PC-9 (cell line): ENCODE results near the gene GCK. TPM values are rescaled to one million over a fixed set of nuclear protein-coding genes. Genes with fewer than 3 reads are reported as not detected.

ENCODE experiments used
- BruUV-seq: library from RNA; stranded (reverse); fragments of 400-500 nt; replicated peaks from 2 replicates; lab custom pipeline; 2021; lab: Mats Ljungman, UMichigan
- CTCF ChIA-PET: fragments of 300-600 bp; sonication (Branson Sonifier 250); formaldehyde crosslinking; loops from one replicate; lab custom pipeline; 2022; ENCODE audit warnings: antibody characterized with exemption; lab: Charles Lee
- POLR2A ChIA-PET: fragments of 300-600 bp; sonication (Branson Sonifier 250); formaldehyde crosslinking; loops from one replicate; lab custom pipeline; 2022; ENCODE audit warnings: antibody characterized with exemption; ENCODE audit not compliant: unreplicated experiment; lab: Charles Lee
- DNase-seq, 2 experiments: peaks; one replicate each; pipeline versions ENCODE4 v3.0.0 to v3.0.0-alpha.2; 2015 to 2022; ENCODE audit warnings: mixed read lengths in 1 of 2
- H2AFZ ChIP-seq: fragments of 200-600 bp; sonication (generic); 2 replicates; pipeline ENCODE4 v1.8.1; 2017; ENCODE audit warnings: antibody characterized with exemption
- H3F3A ChIP-seq: fragments of 200-600 bp; sonication (generic); 2 replicates; pipeline ENCODE4 v1.8.1; 2017; ENCODE audit warnings: antibody characterized with exemption, mild to moderate bottlenecking, low read depth; ENCODE audit not compliant: insufficient read depth
- H3K27ac ChIP-seq: fragments of 200-600 bp; sonication (generic); 2 replicates; pipeline ENCODE4 v1.6.1; 2016; ENCODE audit warnings: mixed run types
- H3K27me3 ChIP-seq: fragments of 200-600 bp; sonication (generic); 2 replicates; pipeline ENCODE4 v1.6.1; 2016; ENCODE audit warnings: low read depth, mixed run types; ENCODE audit not compliant: insufficient read depth
- H3K36me3 ChIP-seq: fragments of 200-600 bp; sonication (generic); 2 replicates; pipeline ENCODE4 v1.6.1; 2016; ENCODE audit warnings: low read depth, mixed run types
- H3K4me1 ChIP-seq: fragments of 200-600 bp; sonication (generic); replicated peaks from 2 replicates; pipeline ENCODE4 v1.6.1; 2016; ENCODE audit warnings: mixed run types; ENCODE audit not compliant: insufficient read depth
- H3K4me2 ChIP-seq: fragments of 200-600 bp; sonication (generic); 2 replicates; pipeline ENCODE4 v1.6.1; 2017; ENCODE audit warnings: mixed run types
- H3K4me3 ChIP-seq: fragments of 200-600 bp; sonication (generic); 2 replicates; pipeline ENCODE4 v1.6.1; 2016; ENCODE audit warnings: mixed run types
- H3K79me2 ChIP-seq: fragments of 200-600 bp; sonication (generic); 2 replicates; pipeline ENCODE4 v1.6.1; 2017; ENCODE audit warnings: low read depth, mixed run types
- H3K9me2 ChIP-seq: fragments of 200-600 bp; sonication (generic); 2 replicates; pipeline ENCODE4 v1.8.1; 2017; ENCODE audit warnings: mild to moderate bottlenecking; ENCODE audit not compliant: insufficient read depth
- H3K9me3 ChIP-seq: fragments of 200-600 bp; sonication (generic); 2 replicates; pipeline ENCODE4 v1.8.1; 2016; ENCODE audit warnings: low read depth; ENCODE audit not compliant: insufficient read depth
- H4K20me1 ChIP-seq: fragments of 200-600 bp; sonication (generic); 2 replicates; pipeline ENCODE4 v1.8.1; 2017; ENCODE audit not compliant: insufficient read depth
- CTCF ChIP-seq: fragments of 200-600 bp; sonication (generic); conservative IDR thresholded peaks from 2 replicates; pipeline ENCODE4 v1.6.1; 2017; ENCODE audit warnings: mixed run types, antibody characterized with exemption, mild to moderate bottlenecking, moderate library complexity
- EZH2 ChIP-seq: fragments of 200-600 bp; sonication (generic); IDR thresholded peaks from 2 replicates; pipeline ENCODE4 v1.8.0; 2017; ENCODE audit warnings: antibody characterized with exemption, low read depth
- intact Hi-C: fragments of 100-400 bp; cut with micrococcal nuclease; formaldehyde crosslinking; loops from one replicate; pipeline ENCODE4 v1.10.0; 2022; ENCODE audit not compliant: unreplicated experiment
- total RNA-seq: library from RNA; stranded (reverse); gene quantifications from 2 replicates; pipeline ENCODE4 v1.2.3, GENCODE V29; 2021

GCK gene
- total RNA-seq, 1 experiment from 2014 or later: not detected

GRCh38 chr7:44143646-44144250 lies 45.5 kb downstream of the GCK start:
- Histone ChIP-seq H3K4me1 (no peaks in the 10 kb centered on the region), H4K20me1 (no peaks in the 10 kb centered on the region), H3K79me2 (no peaks in the 10 kb centered on the region), H3K4me3 (no peak overlapping the region), H3F3A (peaks cover 5% of the 10 kb centered on the region; the same call in 1 of the 2 replicates), H3K9me3 (no peaks in the 10 kb centered on the region), H2AFZ (no peak overlapping the region), H3K36me3 (no peaks in the 10 kb centered on the region), H3K27ac (no peak overlapping the region), H3K27me3 (no peaks in the 10 kb centered on the region), H3K4me2 (no peak overlapping the region), H3K9me2 (no peaks in the 10 kb centered on the region)
- ChIA-PET CTCF (no interaction called here), POLR2A (no interaction called here)
- no peak for DNase-seq
- intact Hi-C loops: no loop called here
- BruUV-seq: no TSS peak
- TF ChIP-seq CTCF: no peak
- no peak for TF ChIP-seq EZH2

GRCh38 chr7:44142028-44142427 lies 47.2 kb downstream of the GCK start:
- H4K20me1 ChIP-seq: no peaks in the 10 kb centered on the region
- intact Hi-C loops: no loop called here
- no peaks in the 10 kb centered on the region for H3K4me1 ChIP-seq
- DNase-seq: no peak
- no peak for TF ChIP-seq EZH2
- no peak for TF ChIP-seq CTCF
- H3K9me3 ChIP-seq: no peaks in the 10 kb centered on the region
- BruUV-seq: no TSS peak
- no peak overlapping the region for H3K4me3 ChIP-seq
- H2AFZ ChIP-seq: no peak overlapping the region
- no peaks in the 10 kb centered on the region for H3K36me3 ChIP-seq
- no peaks in the 10 kb centered on the region for H3K9me2 ChIP-seq
- H3F3A ChIP-seq: peaks cover 5% of the 10 kb centered on the region; the same call in 1 of the 2 replicates
- H3K79me2 ChIP-seq: no peaks in the 10 kb centered on the region
- H3K27ac ChIP-seq: no peak overlapping the region
- CTCF ChIA-PET: interaction anchor here (0.6 to 0.7 kb wide), 3 partner anchors 9 to 698 kb away, joined by 3 to 5 read pairs (median 4); no protein-coding TSS in a partner anchor
- H3K27me3 ChIP-seq: no peaks in the 10 kb centered on the region
- no peak overlapping the region for H3K4me2 ChIP-seq
- POLR2A ChIA-PET: no interaction called here

- TF ChIP-seq EZH2 (no peak), CTCF (no peak)
- H3K4me1 ChIP-seq: no peaks in the 10 kb centered on the region
- H3K9me2 ChIP-seq: no peaks in the 10 kb centered on the region
- H2AFZ ChIP-seq: no peak within 1 kb of the TSS
- no peak within 1 kb of the TSS for H3K4me3 ChIP-seq
- no TSS peak for BruUV-seq
- intact Hi-C loops: no loop called here
- H3K36me3 ChIP-seq: no peaks in the 10 kb centered on the region
- H3K9me3 ChIP-seq: no peaks in the 10 kb centered on the region
- no peaks in the 10 kb centered on the region for H4K20me1 ChIP-seq
- H3K4me2 ChIP-seq: no peak within 1 kb of the TSS
- H3K79me2 ChIP-seq: no peaks in the 10 kb centered on the region
- no peaks in the 10 kb centered on the region for H3K27me3 ChIP-seq
- ChIA-PET CTCF (interaction anchor here (0.6 kb wide), 1 partner anchor 10 kb away, joined by 3 read pairs; no protein-coding TSS in a partner anchor), POLR2A (no interaction called here)
- H3F3A ChIP-seq: peaks cover 5% of the 10 kb centered on the region; the same call in 1 of the 2 replicates
- no peak within 1 kb of the TSS for H3K27ac ChIP-seq
- no peak for DNase-seq
These were observed 47.9 kb downstream of the GCK start, which contains the start of gene MYL7 for GRCh38 chr7:44141221-44141850. Gene MYL7 (minus strand): TSS chr7:44141332. CDS start chr7:44141305, 27 bp downstream.
